ENCODE results near the gene FAM90A26. TPM values are rescaled to one million over a fixed set of nuclear protein-coding genes. Genes with fewer than 3 reads are reported as not detected.
"Not testable (repeated sequence)": the region's sequence is repeated elsewhere in the genome, so short reads cannot be mapped to it uniquely, and the experiment has no call there.

FAM90A26 gene
- total and polyA plus RNA-seq, 2 experiments from 2014 or later = not detected

DNA sequence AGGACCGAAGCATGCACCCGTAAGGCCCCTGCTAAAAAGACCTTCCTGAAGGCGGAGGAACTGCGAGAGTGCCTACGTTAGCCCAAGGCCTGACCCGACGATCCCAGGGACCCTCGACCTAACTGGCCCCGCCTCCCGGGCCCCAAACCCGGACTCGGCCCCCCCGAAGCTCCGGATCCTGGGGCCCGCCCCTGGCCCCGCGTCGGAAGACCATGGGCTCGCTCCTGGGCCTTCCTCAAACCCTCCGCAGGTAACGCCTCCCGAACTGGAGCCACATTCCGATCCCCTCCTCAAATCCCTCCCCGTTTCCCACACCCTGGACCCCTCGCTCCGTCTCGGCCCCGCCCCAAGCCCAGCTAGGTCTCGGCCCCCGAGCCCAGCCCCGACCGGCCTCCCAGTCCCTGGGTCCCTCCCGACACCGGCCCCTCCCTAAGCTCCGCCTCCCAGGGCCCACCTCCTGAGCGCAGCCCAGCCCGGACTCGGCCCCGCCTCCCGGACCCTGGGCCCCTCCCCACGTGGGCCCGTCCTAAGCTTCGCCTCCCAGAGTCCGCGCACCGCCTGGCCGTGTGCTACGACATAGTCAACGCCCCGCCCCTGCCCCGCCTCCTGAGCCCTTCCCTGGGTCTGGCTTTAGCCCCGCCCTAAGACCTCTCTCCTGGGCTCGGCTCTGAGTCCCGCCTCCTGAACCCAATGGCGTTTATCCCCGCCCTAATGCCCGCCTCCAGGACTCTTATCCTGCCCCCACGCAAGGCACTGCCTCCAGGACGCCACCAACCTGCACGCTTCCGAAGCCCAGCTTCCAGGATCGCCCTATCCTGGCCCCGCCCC is 17.8 kb upstream of the FAM90A26 start:
- not testable (repeated sequence) for H4K20me1 ChIP-seq (ENCODE audit: insufficient read depth, poor library complexity, severe bottlenecking); H3K79me2 ChIP-seq; H3K4me1 ChIP-seq (ENCODE audit: insufficient read depth); H3K27me3 ChIP-seq; H3K36me3 ChIP-seq (replicated peaks; ENCODE audit: insufficient read depth, low read depth); H3K9me2 ChIP-seq (replicated peaks; ENCODE audit: insufficient read depth); H3K9me3 ChIP-seq (ENCODE audit: low read depth)
- H3K4me2 ChIP-seq = peak overlapping the region; percentile 74
- DNase-seq (ENCODE audit: low spot score) = peak; percentile 91
- 38% methylated on average over 9 of the region's 63 CpGs for WGBS (ENCODE audit: low lambda C conversion rate, missing lambda C conversion rate)
- peak overlapping the region; percentile 39 for H3K4me3 ChIP-seq
- peak overlapping the region; percentile 92 for H3K27ac ChIP-seq
- peak overlapping the region; percentile 71 for H2AFZ ChIP-seq

DNA sequence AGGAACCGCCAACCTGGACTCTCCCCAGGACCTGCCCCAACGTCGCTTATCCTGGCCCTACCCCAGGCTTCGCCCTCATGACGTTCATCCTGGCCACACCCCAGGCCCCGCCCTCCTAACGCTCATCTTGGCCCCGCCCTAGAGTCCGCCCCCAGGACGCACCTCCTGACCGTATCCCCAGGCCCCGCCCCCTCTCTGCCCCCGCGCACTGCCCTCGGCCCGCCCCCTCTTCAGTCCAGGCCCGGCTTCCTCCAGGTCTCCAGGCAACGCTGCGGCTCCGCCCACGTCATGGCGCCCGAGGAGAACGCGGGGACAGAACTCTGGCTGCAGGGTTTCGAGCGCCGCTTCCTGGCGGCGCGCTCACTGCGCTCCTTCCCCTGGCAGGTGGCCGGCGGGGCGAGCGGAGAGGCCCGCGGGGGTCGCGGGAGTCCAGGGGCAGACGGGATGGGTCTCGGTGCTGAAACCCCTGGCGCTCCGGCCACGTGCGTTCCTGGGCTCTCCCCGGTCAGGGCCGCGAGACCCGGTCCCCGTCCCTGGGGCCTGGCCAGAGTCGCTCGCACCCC is 17.1 kb upstream of the FAM90A26 start:
- H3K4me1 ChIP-seq (ENCODE audit: insufficient read depth); H4K20me1 ChIP-seq (ENCODE audit: insufficient read depth, poor library complexity, severe bottlenecking); H3K4me3 ChIP-seq; H3K9me3 ChIP-seq (ENCODE audit: low read depth); H3K9me2 ChIP-seq (replicated peaks; ENCODE audit: insufficient read depth); H3K36me3 ChIP-seq (replicated peaks; ENCODE audit: insufficient read depth, low read depth); H3K27me3 ChIP-seq; H3K79me2 ChIP-seq: not testable (repeated sequence)
- peak overlapping the region; percentile 87 for H3K27ac ChIP-seq
- DNase-seq (ENCODE audit: low spot score) = peak; percentile 94
- H3K4me2 ChIP-seq = peak overlapping the region; percentile 80
- H2AFZ ChIP-seq = peak overlapping the region; percentile 40
- WGBS (ENCODE audit: low lambda C conversion rate, missing lambda C conversion rate) = 0% methylated on average over 1 of the region's 53 CpGs

DNA sequence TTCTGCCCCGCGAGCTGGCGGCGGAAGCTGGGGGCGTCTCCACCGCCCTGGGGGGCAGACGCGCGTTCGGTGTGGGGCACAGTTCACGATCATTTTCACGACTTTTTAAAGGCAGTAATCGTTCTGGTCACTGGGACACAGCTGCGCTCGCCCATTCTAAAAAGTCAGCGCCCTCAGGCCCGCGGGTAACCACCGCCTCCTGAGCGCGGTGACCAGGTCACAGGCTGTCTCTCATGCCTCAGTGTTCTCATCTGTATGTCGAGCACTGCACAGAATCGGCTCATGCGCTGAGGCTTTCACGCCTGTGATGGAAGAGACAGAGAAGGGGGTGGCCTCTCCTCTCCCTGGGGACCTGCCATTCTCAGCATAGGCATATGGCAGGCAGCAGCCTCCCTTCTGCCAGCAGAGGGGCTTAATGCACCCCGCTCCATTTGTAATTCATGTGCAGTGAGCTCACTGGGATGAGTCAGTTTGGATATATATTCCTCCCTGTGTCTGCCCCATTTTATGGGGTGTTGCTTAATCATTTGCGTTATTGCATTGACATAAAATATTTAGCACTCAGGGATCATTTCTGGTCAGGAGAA is 16.5 kb upstream of the FAM90A26 start:
- H4K20me1 ChIP-seq (ENCODE audit: insufficient read depth, poor library complexity, severe bottlenecking); H3K9me3 ChIP-seq (ENCODE audit: low read depth); H3K36me3 ChIP-seq (replicated peaks; ENCODE audit: insufficient read depth, low read depth); DNase-seq (ENCODE audit: low spot score); H3K9me2 ChIP-seq (replicated peaks; ENCODE audit: insufficient read depth); H3K4me3 ChIP-seq; H3K27me3 ChIP-seq; H3K4me1 ChIP-seq (ENCODE audit: insufficient read depth); H3K79me2 ChIP-seq: not testable (repeated sequence)
- peak overlapping the region; percentile 87 for H3K27ac ChIP-seq
- H2AFZ ChIP-seq = peak overlapping the region; percentile 40
- WGBS (ENCODE audit: low lambda C conversion rate, missing lambda C conversion rate) = 40% methylated on average over 26 of the region's 27 CpGs
- H3K4me2 ChIP-seq = peak overlapping the region; percentile 80

DNA sequence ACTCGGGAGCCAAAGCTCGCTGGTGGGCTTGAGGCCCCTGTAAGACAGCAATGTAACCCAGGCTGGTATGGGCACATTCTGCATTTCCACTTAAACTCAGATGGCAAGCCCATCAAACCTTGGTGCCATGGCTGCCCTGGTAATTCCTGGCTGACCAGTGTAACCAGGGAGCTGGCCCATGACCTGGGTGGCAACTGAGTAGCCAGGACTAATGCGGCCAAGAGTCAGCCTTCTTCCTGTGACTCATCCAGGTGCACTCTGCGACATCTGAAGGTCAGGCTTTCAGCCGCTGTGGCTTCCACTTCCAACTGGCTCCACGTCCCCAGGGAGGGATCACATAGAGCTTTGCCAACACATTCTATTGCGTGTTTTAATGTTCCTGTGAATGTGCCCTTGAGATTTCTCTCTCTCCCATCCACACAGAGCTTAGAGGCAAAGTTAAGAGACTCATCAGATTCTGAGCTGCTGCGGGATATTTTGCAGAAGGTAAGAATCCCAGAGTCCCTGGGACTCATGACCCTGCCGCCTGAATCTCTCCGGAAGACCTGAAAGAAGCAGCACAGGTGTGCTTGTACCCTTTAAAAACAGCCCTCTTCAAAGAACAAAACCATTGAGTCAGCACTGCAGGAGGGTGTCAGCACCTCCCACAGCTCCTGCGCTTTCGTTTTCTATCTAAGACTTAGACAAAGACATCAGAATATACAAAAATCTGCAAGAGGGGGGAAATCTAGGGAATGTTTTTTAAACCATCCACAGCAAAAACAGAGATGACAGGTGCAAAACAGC is 14.9 kb upstream of the FAM90A26 start:
- H3K9me2 ChIP-seq (replicated peaks; ENCODE audit: insufficient read depth); H3K9me3 ChIP-seq (ENCODE audit: low read depth); H2AFZ ChIP-seq; H3K4me3 ChIP-seq; DNase-seq (ENCODE audit: low spot score); H4K20me1 ChIP-seq (ENCODE audit: insufficient read depth, poor library complexity, severe bottlenecking); H3K4me2 ChIP-seq; H3K27me3 ChIP-seq; H3K27ac ChIP-seq; H3K4me1 ChIP-seq (ENCODE audit: insufficient read depth); H3K36me3 ChIP-seq (replicated peaks; ENCODE audit: insufficient read depth, low read depth); H3K79me2 ChIP-seq: not testable (repeated sequence)
- 78% methylated on average over 12 of the region's 12 CpGs for WGBS (ENCODE audit: low lambda C conversion rate, missing lambda C conversion rate)

DNA sequence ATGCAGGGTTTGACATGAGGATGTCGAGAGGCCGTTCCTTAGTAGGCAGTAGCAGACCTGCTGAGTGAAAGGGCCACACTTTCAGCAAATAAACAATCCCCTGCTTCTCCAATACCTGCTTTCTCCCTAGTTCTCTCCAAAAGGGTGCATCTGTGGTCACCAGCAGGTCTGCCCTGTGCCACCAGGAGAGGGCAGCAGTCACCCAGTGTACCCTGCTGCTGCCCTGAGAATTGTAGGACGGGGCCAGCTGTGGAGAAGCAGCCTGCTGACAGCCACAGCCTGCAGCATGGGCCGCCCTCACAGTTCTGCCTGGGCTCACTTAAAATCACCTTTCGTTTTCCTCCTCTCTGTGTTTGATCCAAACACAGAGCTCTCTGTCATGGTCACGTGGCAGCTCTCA is 11.8 kb upstream of the FAM90A26 start:
- H3K9me2 ChIP-seq (replicated peaks; ENCODE audit: insufficient read depth); H3K36me3 ChIP-seq (replicated peaks; ENCODE audit: insufficient read depth, low read depth); H3K9me3 ChIP-seq (ENCODE audit: low read depth); H3K27me3 ChIP-seq; H3K4me3 ChIP-seq; H3K27ac ChIP-seq; DNase-seq (ENCODE audit: low spot score); H3K4me1 ChIP-seq (ENCODE audit: insufficient read depth); H3K4me2 ChIP-seq; H3K79me2 ChIP-seq; H4K20me1 ChIP-seq (ENCODE audit: insufficient read depth, poor library complexity, severe bottlenecking); H2AFZ ChIP-seq: not testable (repeated sequence)
- WGBS (ENCODE audit: low lambda C conversion rate, missing lambda C conversion rate) = no CpG with 5 or more reads among the region's 6 CpGs

DNA sequence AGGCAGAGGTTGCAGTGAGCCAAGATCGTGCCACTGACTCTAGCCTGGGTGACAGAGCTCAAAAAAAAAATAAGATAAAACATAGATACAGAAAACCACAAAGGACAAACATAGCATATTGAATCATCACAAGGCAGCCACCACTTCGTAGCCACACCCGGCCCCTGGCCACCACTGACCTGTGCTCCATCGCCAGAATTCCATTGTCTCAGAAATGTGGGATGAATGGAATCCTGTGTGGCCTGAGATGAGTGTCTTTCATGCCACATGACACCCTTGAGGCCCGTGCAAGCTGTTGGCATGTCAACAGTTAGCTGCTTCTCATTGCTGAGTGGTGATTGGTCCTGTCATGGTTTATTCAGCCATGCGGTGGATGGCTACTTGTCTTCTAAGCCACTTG is 10.2 kb upstream of the FAM90A26 start:
- H3K27me3 ChIP-seq; H3K9me3 ChIP-seq (ENCODE audit: low read depth); H2AFZ ChIP-seq; H4K20me1 ChIP-seq (ENCODE audit: insufficient read depth, poor library complexity, severe bottlenecking); DNase-seq (ENCODE audit: low spot score); H3K9me2 ChIP-seq (replicated peaks; ENCODE audit: insufficient read depth); H3K36me3 ChIP-seq (replicated peaks; ENCODE audit: insufficient read depth, low read depth); H3K4me2 ChIP-seq; H3K4me1 ChIP-seq (ENCODE audit: insufficient read depth); H3K27ac ChIP-seq; H3K4me3 ChIP-seq; H3K79me2 ChIP-seq: not testable (repeated sequence)
- no CpG with 5 or more reads among the region's 6 CpGs for WGBS (ENCODE audit: low lambda C conversion rate, missing lambda C conversion rate)

DNA sequence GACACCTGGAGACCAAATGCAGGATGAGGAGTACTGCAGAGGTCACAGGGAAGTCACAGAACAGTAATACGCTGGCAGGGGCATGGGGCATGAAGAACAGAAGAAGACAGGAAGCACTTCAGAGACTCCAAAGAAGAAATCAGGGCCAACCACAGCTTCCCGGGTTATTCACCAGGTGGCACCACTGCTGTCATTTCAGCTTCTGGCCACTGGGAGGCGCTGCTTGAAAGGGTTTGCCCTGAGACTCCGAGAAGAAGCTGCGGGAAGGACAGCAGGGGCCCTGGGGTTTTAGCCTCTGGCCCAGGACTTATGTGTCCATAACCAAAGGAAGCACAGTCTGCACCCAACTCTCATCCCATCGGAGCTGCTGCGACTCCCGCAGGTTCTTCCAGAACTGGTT is 4.2 kb upstream of the FAM90A26 start:
- WGBS (ENCODE audit: low lambda C conversion rate, missing lambda C conversion rate) = no CpG with 5 or more reads among the region's 8 CpGs
- H3K27me3 ChIP-seq, H3K79me2 ChIP-seq: not testable (repeated sequence)

DNA sequence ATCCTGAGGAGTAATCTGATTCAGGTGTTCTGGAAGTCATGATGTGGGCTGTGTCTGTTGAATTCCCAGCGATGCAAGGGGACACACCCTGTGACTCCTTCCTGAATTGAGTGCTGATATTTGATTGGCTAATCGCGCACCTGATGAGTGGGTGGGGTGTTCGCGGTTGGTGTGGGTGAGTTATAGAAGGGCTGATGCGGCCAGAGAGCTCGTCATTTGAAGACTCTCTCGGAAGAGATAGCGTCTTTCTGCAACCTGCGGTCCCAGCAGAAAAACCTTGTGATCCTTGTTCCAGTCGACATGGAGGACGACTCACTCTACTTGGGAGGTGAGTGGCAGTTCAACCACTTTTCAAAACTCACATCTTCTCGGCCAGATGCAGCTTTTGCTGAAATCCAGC is 40.1 kb downstream of the FAM90A26 start, which contains the start of gene USP17L10:
Gene USP17L10 (plus strand): TSS at position 301 of the 400 bp plus-strand sequence. CDS start 0 bp downstream, at position 301.
- H3K4me1 ChIP-seq (ENCODE audit: insufficient read depth); H3K4me3 ChIP-seq; H3K9me3 ChIP-seq (ENCODE audit: low read depth); DNase-seq (ENCODE audit: low spot score); H3K79me2 ChIP-seq; H3K27ac ChIP-seq; H3K4me2 ChIP-seq; H3K27me3 ChIP-seq; H3K36me3 ChIP-seq (replicated peaks; ENCODE audit: insufficient read depth, low read depth); H4K20me1 ChIP-seq (ENCODE audit: insufficient read depth, poor library complexity, severe bottlenecking); H2AFZ ChIP-seq; H3K9me2 ChIP-seq (replicated peaks; ENCODE audit: insufficient read depth): not testable (repeated sequence)
- WGBS (ENCODE audit: low lambda C conversion rate, missing lambda C conversion rate) = 71% methylated on average over 4 of the region's 13 CpGs

More for the DNA sequence above, 4.2 kb upstream of the FAM90A26 start:
- not testable (repeated sequence) for H3K36me3 ChIP-seq (replicated peaks; ENCODE audit: insufficient read depth, low read depth); H3K4me3 ChIP-seq; H3K9me3 ChIP-seq (ENCODE audit: low read depth); H4K20me1 ChIP-seq (ENCODE audit: insufficient read depth, poor library complexity, severe bottlenecking); DNase-seq (ENCODE audit: low spot score); H3K9me2 ChIP-seq (replicated peaks; ENCODE audit: insufficient read depth); H3K27ac ChIP-seq; H3K4me1 ChIP-seq (ENCODE audit: insufficient read depth); H2AFZ ChIP-seq; H3K4me2 ChIP-seq

All from hepatocyte (in vitro differentiated cells).